ENCODE results near the gene TMEM212.

The TMEM212 gene

GRCh38 chr3:171860830-171861535 is 17.8 kb downstream of the TMEM212 start:
- DNase-seq (ENCODE audit: low read depth): no peak

- no peak for DNase-seq (ENCODE audit: low read depth)
These were observed 19.2 kb downstream of the TMEM212 start for GRCh38 chr3:171862392-171862791.

DNA sequence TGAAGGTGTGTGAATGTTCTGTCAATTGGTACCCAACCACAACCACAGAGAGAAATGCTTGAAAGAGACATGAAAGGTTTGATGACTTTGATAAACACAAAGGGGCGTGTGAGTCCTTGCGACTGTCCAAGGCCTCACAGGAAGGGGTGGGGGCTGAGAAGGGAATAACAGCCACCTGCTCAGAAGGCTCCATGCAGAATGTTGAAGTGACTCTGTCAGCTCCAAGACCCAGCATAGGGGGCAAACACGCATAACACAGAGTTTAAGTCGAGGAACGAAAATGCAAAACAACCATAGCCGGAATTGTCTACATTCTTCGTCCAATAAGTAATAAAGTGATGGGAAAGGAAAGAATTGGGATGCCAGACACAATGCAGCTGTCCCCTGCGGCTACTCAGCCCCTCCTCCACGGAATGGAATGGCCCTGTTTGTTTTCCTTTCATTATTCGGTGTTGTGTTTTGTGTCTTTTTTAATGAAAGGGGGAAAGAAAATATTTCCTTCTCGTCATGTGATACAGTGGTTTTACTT is 19.9 kb downstream of the TMEM212 start:
- DNase-seq (ENCODE audit: low read depth): no peak

GRCh38 chr3:171863920-171864319 is 20.8 kb downstream of the TMEM212 start:
- no peak for DNase-seq (ENCODE audit: low read depth)

GRCh38 chr3:171865191-171865865 is 22.2 kb downstream of the TMEM212 start:
- no peak for DNase-seq (ENCODE audit: low read depth)

GRCh38 chr3:171867981-171868380 is 24.8 kb downstream of the TMEM212 start:
- DNase-seq (ENCODE audit: low read depth): no peak

DNA sequence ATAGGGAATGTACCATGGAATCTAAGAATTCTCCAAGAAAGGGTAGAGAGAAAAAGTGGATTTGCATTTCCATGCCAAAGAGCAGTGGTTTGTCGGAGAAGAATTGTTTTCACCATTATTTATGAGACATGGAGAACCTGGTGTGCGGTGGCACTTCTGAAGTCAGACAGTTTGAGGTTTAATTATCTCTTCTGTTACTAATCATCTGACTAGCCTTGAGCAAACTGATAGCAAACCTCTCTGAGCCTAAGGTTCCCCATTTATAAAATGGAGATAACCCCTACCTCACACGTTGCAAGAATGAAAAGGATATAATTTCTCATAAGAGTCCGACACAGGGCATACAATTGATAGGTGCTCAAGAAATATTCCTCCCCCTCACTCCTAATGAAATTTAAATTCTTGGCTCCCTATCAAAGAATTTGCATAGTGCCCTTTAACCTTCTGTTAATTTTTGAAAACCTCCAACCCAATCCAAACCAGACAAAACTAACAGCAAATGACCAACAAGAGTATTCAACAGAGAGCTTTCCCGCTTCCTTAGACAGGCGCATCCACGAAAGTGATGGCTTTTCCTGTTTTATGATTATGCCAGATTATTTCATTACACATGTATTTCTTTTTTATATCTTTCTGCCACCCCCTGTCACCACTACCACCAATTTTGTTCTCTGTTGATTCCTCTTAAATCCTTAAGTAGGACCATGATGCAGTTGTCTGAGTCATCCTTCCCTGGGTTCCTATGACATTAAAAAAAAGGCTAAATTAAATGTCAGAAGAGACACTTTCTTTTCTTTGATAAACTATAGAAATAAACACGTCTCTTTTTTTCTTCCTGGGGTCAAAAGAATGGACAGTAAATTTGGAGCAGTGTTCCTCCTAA is 28.5 kb downstream of the TMEM212 start:
- no peak for DNase-seq (ENCODE audit: low read depth)

- no peak for DNase-seq (ENCODE audit: low read depth)
These were observed 30.4 kb downstream of the TMEM212 start for GRCh38 chr3:171873580-171873979.

DNA sequence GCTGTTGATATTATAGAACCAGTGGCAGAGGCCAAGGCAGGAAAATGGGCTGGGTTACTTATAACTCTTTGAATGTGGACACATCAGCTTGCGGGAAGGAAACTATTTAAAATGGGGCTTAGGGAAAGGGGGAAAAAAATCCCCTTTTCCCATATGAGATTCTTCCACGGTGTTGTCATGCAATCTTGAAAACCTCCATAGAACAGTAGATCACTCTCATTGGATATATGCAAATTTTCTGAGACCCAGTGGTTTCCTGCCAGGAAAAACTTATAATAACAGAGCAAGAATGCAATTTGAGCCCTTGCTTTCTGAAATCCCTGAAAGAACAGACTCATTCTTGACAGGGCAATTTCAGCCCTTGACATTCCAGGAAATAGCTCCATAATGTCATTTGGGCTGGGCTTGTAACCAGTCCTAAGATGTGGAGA is 31.1 kb downstream of the TMEM212 start:
- DNase-seq (ENCODE audit: low read depth): no peak

- DNase-seq (ENCODE audit: low read depth): no peak
These were observed 31.7 kb downstream of the TMEM212 start for GRCh38 chr3:171874879-171875278.

GRCh38 chr3:171875923-171876412 is 32.8 kb downstream of the TMEM212 start:
- no peak for DNase-seq (ENCODE audit: low read depth)

GRCh38 chr3:171876680-171877147 is 33.6 kb downstream of the TMEM212 start:
- DNase-seq (ENCODE audit: low read depth): no peak

DNA sequence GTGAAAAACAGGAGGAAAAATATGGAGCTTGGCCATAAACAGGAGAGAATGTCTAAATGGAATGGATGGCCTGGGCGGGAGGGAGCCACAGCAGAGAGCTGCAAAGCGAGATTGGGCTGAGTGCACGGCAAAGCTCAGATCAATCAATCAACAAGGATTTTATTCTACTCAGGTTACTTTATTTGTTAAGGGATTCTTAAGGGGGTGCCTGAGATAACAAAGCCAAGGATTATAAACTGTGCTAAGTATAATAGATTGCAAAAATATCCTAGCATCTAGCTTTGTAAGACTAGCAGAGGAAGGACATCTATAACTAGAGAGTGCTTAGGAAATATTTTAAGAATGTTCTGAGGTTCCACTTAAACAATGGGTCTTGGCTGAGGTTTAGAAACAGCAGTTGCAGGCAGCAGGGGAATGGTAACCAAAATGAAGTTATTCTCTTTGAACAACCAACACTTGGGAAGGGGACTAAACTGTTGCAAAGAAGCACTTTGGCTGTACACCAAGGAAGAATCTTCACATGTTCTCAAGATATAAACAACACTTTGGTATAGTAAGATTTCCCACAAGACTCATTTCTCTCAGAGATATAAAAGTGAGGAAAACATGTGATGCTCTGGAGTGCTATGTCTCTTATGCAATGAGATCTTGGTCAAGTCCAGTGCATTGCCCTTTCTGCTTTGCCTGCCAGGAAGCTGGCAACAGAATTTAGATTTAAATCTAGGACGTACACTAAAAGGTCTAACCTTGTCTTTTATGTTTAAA is 35.5 kb downstream of the TMEM212 start:
- DNase-seq (ENCODE audit: low read depth): no peak

GRCh38 chr3:171879472-171879871 is 36.3 kb downstream of the TMEM212 start:
- DNase-seq (ENCODE audit: low read depth): no peak

DNA sequence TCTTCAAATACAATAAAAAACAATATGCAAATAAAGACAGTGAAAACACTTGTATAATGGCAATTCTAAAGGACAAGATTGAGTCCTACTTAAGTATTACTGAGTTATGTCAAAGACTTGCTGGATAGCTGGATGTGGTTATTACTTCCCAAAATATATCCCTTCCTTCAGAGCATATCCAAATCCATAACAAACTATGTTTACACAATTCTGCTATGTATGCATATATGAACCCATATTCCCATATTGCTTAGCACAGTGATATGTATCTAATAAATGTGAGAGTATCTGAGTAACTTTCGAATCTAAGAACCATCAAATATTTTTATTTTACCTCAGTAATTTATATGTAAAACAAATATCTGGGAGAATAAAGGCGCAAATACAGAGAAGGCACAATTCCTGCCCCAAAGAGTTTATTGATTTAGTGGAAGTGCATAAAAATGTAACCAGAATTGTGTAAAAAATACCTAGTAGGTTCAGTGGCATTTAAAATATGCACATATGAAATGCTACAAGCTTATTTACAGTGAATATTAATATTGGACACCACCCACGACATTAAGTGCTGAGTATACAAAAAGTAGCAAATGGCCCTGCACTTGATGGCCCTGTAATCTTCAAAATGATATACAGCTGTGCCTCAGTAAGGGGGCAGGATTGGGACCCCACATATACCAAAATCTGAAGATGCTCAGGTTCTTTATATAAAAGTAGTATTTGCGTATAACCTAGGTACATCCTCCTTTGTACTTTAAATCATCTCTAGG is 37.1 kb downstream of the TMEM212 start:
- DNase-seq (ENCODE audit: low read depth): no peak

GRCh38 chr3:171881251-171881650 is 38.1 kb downstream of the TMEM212 start:
- no peak for DNase-seq (ENCODE audit: low read depth)

- DNase-seq (ENCODE audit: low read depth): no peak
These were observed 40.2 kb downstream of the TMEM212 start for GRCh38 chr3:171883257-171883892.

DNA sequence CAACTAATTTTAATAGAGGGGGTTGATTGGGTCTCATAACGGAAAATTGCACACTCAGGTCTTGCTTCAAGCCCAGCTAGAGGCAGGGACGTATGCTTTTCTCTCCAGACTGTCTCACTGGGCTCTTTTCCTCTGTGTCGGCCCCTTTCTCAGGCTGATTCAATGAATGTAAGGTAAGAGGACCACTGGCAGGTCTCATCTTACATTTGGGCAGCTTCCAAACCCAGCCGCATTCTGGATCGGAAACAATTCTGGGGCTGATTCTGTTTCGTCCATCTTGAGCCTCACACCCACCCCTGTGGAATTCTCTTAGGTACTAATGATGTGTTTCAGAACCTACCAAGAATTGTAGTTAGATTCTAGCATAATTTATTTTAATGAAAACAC is 40.7 kb downstream of the TMEM212 start:
- no peak for DNase-seq (ENCODE audit: low read depth)

DNA sequence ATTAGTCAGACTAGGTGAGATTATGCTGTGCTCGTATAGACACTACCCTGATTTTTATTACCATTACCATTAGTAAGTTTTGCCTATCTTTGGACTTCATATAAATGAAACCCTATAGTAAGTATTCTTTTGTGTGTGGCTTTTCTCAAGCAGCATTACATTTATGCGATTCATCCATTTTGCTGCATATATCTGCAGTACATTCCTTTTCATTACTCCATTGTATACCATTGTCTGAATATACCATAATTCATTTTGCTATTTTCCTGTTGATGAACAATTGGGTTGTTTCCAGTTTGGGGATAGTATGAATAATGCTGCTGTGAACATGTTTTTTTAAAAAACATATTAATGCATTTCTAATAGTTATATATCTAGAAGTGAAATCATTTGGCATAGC is 45.3 kb downstream of the TMEM212 start:
- no peak for DNase-seq (ENCODE audit: low read depth)

- no peak for DNase-seq (ENCODE audit: low read depth)
These were observed 47.2 kb downstream of the TMEM212 start for GRCh38 chr3:171890398-171890797.
